Measurements from ENCODE around the gene OSM. TPM values are rescaled to one million over a fixed set of nuclear protein-coding genes. Genes with fewer than 3 reads are reported as not detected.

Gene OSM
- total RNA-seq, 1 experiment from 2014 or later = not detected

DNA sequence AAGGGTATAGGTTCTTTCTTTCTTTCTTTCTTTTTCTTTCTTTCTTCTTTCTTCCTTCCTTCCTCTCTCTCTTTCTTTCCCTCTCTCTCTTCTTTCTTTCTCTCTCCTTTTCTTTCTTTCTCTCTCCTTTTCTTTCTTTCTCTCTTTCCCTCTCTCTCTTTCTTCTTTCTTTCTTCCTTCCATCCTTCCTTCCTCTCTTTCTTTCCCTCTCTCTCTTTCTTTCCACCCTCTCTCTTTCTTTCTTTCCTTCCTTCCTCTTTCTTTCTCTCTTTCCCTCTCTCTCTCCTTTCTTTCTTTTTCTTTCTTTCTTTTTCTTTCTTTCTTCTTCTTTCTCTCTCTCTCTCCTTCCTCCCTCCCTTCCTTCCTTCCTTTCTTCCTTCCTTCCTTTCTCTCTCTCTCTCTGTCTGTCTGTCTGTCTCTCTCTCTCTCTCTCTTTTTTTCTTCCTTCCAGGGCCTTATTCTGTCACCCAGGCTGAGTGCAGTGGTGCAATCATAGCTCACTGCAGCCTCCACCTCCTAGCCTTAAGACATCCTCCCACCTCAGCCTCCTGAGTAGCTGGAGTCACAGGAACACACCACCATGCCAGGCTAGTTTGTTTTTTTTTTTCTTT lies 46.9 kb downstream of the OSM start:
- H3K36me3 ChIP-seq (ENCODE audit: control insufficient read depth, insufficient read depth, low read length) = no peaks in the 10 kb centered on the region
- no peaks in the 10 kb centered on the region for H3K9me3 ChIP-seq (ENCODE audit: control insufficient read depth, insufficient read depth, low read depth, low read length)
- ChIA-PET POLR2A (no interaction called here), CTCF (no interaction called here)
- no peak overlapping the region for H3K4me3 ChIP-seq (ENCODE audit: low read depth in 2 of 2, low read length in 2 of 2)
- H3K27me3 ChIP-seq (ENCODE audit: control insufficient read depth, insufficient read depth, low read length) = no peaks in the 10 kb centered on the region
- ATAC-seq (no peak), DNase-seq (ENCODE audit: low read depth, low spot score) (no peak)
- peak overlapping the region; percentile 89 for H3K27ac ChIP-seq (ENCODE audit: low read length)
- intact Hi-C loops (cut with micrococcal nuclease; ENCODE audit: unreplicated experiment) = no loop called here
- H3K4me1 ChIP-seq (ENCODE audit: control insufficient read depth, insufficient read depth, low read length) = peaks cover 31% of the 10 kb centered on the region
- in situ Hi-C loops (cut with HindIII; ENCODE audit: low pct_unique_long_range_greater_than_20kb, low sequenced_read_pairs) = no loop called here
- TF ChIP-seq TCF7L2 (IDR thresholded peaks at IDR 0.05; ENCODE audit: low read depth, low read length) = no peak
- TF ChIP-seq, protein P1, sequence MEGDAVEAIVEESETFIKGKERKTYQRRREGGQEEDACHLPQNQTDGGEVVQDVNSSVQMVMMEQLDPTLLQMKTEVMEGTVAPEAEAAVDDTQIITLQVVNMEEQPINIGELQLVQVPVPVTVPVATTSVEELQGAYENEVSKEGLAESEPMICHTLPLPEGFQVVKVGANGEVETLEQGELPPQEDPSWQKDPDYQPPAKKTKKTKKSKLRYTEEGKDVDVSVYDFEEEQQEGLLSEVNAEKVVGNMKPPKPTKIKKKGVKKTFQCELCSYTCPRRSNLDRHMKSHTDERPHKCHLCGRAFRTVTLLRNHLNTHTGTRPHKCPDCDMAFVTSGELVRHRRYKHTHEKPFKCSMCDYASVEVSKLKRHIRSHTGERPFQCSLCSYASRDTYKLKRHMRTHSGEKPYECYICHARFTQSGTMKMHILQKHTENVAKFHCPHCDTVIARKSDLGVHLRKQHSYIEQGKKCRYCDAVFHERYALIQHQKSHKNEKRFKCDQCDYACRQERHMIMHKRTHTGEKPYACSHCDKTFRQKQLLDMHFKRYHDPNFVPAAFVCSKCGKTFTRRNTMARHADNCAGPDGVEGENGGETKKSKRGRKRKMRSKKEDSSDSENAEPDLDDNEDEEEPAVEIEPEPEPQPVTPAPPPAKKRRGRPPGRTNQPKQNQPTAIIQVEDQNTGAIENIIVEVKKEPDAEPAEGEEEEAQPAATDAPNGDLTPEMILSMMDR (IDR thresholded peaks at IDR 0.05) = no peak
- TF ChIP-seq POLR2AphosphoS5 (IDR thresholded peaks at IDR 0.05; ENCODE audit: low read depth, low read length) = no peak
- TF ChIP-seq SIN3A (IDR thresholded peaks at IDR 0.05; ENCODE audit: borderline replicate concordance, insufficient read depth, low read depth, low read length) = no peak
- TF ChIP-seq, protein P2, sequence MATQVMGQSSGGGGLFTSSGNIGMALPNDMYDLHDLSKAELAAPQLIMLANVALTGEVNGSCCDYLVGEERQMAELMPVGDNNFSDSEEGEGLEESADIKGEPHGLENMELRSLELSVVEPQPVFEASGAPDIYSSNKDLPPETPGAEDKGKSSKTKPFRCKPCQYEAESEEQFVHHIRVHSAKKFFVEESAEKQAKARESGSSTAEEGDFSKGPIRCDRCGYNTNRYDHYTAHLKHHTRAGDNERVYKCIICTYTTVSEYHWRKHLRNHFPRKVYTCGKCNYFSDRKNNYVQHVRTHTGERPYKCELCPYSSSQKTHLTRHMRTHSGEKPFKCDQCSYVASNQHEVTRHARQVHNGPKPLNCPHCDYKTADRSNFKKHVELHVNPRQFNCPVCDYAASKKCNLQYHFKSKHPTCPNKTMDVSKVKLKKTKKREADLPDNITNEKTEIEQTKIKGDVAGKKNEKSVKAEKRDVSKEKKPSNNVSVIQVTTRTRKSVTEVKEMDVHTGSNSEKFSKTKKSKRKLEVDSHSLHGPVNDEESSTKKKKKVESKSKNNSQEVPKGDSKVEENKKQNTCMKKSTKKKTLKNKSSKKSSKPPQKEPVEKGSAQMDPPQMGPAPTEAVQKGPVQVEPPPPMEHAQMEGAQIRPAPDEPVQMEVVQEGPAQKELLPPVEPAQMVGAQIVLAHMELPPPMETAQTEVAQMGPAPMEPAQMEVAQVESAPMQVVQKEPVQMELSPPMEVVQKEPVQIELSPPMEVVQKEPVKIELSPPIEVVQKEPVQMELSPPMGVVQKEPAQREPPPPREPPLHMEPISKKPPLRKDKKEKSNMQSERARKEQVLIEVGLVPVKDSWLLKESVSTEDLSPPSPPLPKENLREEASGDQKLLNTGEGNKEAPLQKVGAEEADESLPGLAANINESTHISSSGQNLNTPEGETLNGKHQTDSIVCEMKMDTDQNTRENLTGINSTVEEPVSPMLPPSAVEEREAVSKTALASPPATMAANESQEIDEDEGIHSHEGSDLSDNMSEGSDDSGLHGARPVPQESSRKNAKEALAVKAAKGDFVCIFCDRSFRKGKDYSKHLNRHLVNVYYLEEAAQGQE (IDR thresholded peaks at IDR 0.05; ENCODE audit: insufficient read depth in 1 of 2, low read depth in 2 of 2, low read length in 1 of 2) = no peak
- BruUV-seq (replicated peaks) = no TSS peak

GRCh38 chr22:30219049-30219654 lies 47.5 kb downstream of the OSM start:
- no peak overlapping the region for H3K4me3 ChIP-seq (ENCODE audit: low read depth in 2 of 2, low read length in 2 of 2)
- H3K9me3 ChIP-seq (ENCODE audit: control insufficient read depth, insufficient read depth, low read depth, low read length) = no peaks in the 10 kb centered on the region
- no TSS peak for BruUV-seq (replicated peaks)
- no peaks in the 10 kb centered on the region for H3K36me3 ChIP-seq (ENCODE audit: control insufficient read depth, insufficient read depth, low read length)
- peak overlapping the region; percentile 89 for H3K27ac ChIP-seq (ENCODE audit: low read length)
- H3K27me3 ChIP-seq (ENCODE audit: control insufficient read depth, insufficient read depth, low read length) = no peaks in the 10 kb centered on the region
- peaks cover 29% of the 10 kb centered on the region for H3K4me1 ChIP-seq (ENCODE audit: control insufficient read depth, insufficient read depth, low read length)
- intact Hi-C loops (cut with micrococcal nuclease; ENCODE audit: unreplicated experiment) (no loop called here), in situ Hi-C loops (cut with HindIII; ENCODE audit: low pct_unique_long_range_greater_than_20kb, low sequenced_read_pairs) (no loop called here)
- ChIA-PET CTCF (no interaction called here), POLR2A (no interaction called here)
- TF ChIP-seq POLR2AphosphoS5 (IDR thresholded peaks at IDR 0.05; ENCODE audit: low read depth, low read length) = no peak
- TF ChIP-seq, protein P1 (IDR thresholded peaks at IDR 0.05) = no peak
- no peak for TF ChIP-seq TCF7L2 (IDR thresholded peaks at IDR 0.05; ENCODE audit: low read depth, low read length)
- TF ChIP-seq, protein P2 (IDR thresholded peaks at IDR 0.05; ENCODE audit: insufficient read depth in 1 of 2, low read depth in 2 of 2, low read length in 1 of 2) = no peak
- TF ChIP-seq SIN3A (IDR thresholded peaks at IDR 0.05; ENCODE audit: borderline replicate concordance, insufficient read depth, low read depth, low read length) = no peak
- DNase-seq (ENCODE audit: low read depth, low spot score) (no peak), ATAC-seq (no peak)
